Psoas muscle (tissue), 8 donors: ENCODE results near the gene ATP7B. TPM values are rescaled to one million over a fixed set of nuclear protein-coding genes. Genes with fewer than 3 reads are reported as not detected.

Experiments used
- ATAC-seq, 4 donors: fragments of 200-7000 bp; cut with Tn5 transposase; one replicate each; pipeline ENCODE4 v1.9.1; 2020; ENCODE audit warnings: moderate library complexity in 3 of 4, mild to moderate bottlenecking in 2 of 4
- DNase-seq, 2 donors: peaks; one replicate each; pipeline ENCODE4 v3.0.0-alpha.2; 2020
- H3K27ac ChIP-seq: fragments of 200-600 bp; one replicate; pipeline ENCODE4 v1.8.0; 2022
- H3K27me3 ChIP-seq, 3 donors: fragments of 200-600 bp in 1 of 3; one replicate each; pipeline versions ENCODE4 v1.6.1 to v1.8.0; 2013 to 2022; ENCODE audit warnings: low read length in 2 of 3, mild to moderate bottlenecking in 2 of 3, moderate library complexity in 1 of 3; ENCODE audit not compliant: insufficient read depth in 3 of 3
- H3K36me3 ChIP-seq, 2 donors: fragments of 200-600 bp in 1 of 2; one replicate each; pipeline versions ENCODE4 v1.6.1 to v1.8.0; 2013 to 2022; ENCODE audit warnings: low read depth in 1 of 2, mild to moderate bottlenecking in 1 of 2, moderate library complexity in 1 of 2; ENCODE audit not compliant: insufficient read depth in 1 of 2
- H3K4me1 ChIP-seq: fragments of 200-600 bp; one replicate; pipeline ENCODE4 v1.8.0; 2022
- H3K4me3 ChIP-seq: fragments of 200-600 bp; one replicate; pipeline ENCODE4 v1.8.0; 2022; ENCODE audit warnings: mild to moderate bottlenecking
- H3K9me3 ChIP-seq: fragments of 200-600 bp; one replicate; pipeline ENCODE4 v1.8.0; 2022
- WGBS, 3 donors: extraction: QIAGEN DNeasy Blood & Tissue Kit; methylation state at CpG; one replicate each; pipeline versions ENCODE4 v1.1.6 to v1.1.7; 2013; 5-methylcytosine and 5-hydroxymethylcytosine counted together
- intact Hi-C, 2 donors: fragments of 100-400 bp; cut with DNase I; formaldehyde crosslinking; loops; one replicate each; pipeline versions ENCODE4 v1.11.0 to v1.14.2; 2022
- long read RNA-seq, 2 donors: library from polyadenylated mRNA; unstranded; transcript quantifications; one replicate each; pipeline ENCODE4 v2.0.0, GENCODE V29; 2021
- polyA plus RNA-seq, 3 donors: library from polyadenylated mRNA; stranded (reverse); fragments of 200-250 nt; gene quantifications; one replicate each; pipeline ENCODE4 v1.2.3, GENCODE V29; 2013
- total RNA-seq, 4 donors: library from RNA; stranded (reverse); fragmentation: NEBNext Ultra II Directional in 2 of 4; extraction: Animal tissue kit (Norgen Biotek cat#: 25700) in 2 of 4; gene quantifications; one replicate each; pipeline versions ENCODE4 v1.2.1 to v1.2.4, GENCODE V29; 2021 to 2023
- TF ChIP-seq, protein P1 (sequence below): fragments of 200-600 bp; IDR thresholded peaks from one replicate; pipeline ENCODE4 v1.8.0; 2022; ENCODE audit warnings: antibody characterized with exemption
- donor health status: healthy with polysubstance abuse.
- donor health status: DM: no; HTN: no; CAD: no; lungs with moderate emphysema.
- donor health status: Bipolar disorder and iron deficiency.
- donor health status: healthy.
- donor health status: DM: yes; HTN: yes; CAD: no.
- donor health status: DM: no; HTN: no; CAD: no.
- donor health status: DM: no; HTN: no; CAD: no.
- donor health status: DM: yes; HTN: yes; CAD: no.

ATP7B gene
- total RNA-seq (1 to 10 TPM; 1.3 to 3.5 (median 2.1) TPM), polyA plus RNA-seq (1 to 10 TPM in 1 of 3 donors, under 1 TPM in 2; 0.72 to 1.1 (median 0.90) TPM)
- long read RNA-seq, donor 1, partial matches to known transcripts = 0 of 1 reads
- long read RNA-seq, donor 1, other reads (novel, unspliced or antisense) = 1 of 1 reads
- long read RNA-seq, donor 2, partial matches to known transcripts = 2 of 3 reads
- long read RNA-seq, donor 2, other reads (novel, unspliced or antisense) = 1 of 3 reads

DNA sequence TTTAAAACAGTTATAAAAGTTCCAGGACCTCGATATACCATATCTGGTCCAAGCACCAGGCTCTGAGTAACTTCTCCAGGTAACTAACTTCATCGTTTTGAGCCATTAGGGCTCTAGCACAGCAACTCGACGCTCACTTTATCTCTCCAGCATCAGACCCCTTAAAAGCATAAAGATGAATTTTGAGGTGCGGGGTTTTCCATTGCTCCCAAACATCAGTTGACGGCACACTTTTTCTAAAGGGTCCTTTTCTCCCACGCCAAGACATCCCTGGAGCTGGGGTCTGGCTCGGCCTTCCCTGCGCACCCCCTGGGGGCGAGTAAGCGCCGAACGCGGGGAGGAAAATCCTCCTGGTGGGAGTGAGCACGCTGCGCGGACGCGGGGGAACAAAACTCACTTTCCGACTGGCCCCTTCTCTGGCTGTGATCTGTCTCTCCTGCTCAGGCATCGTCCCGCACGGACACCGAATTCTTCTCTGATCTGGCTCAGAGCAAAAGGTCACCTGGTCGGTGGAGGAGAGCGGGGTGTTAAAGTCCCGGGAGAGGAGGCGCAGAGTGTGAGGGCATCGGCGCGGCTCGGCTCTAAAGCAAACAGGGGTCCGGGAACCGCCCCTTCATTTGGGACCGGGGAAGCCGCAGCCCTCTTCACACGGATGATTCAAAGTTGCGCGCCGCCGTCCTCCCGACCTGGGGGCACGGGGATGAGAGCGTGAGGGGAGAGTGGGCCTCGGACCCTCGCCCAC is at the start of gene ATP7B:
TSS of gene ATP7B (minus strand) at position 561 of the 742 bp plus-strand sequence. CDS start at position 448, 113 bp downstream.
- peak in 1 of 2 donors; percentile 49 for DNase-seq
- peak within 1 kb of the TSS; percentile 80 for H3K4me3 ChIP-seq
- H3K27ac ChIP-seq = peak within 1 kb of the TSS; percentile 79
- TF ChIP-seq, protein P1, sequence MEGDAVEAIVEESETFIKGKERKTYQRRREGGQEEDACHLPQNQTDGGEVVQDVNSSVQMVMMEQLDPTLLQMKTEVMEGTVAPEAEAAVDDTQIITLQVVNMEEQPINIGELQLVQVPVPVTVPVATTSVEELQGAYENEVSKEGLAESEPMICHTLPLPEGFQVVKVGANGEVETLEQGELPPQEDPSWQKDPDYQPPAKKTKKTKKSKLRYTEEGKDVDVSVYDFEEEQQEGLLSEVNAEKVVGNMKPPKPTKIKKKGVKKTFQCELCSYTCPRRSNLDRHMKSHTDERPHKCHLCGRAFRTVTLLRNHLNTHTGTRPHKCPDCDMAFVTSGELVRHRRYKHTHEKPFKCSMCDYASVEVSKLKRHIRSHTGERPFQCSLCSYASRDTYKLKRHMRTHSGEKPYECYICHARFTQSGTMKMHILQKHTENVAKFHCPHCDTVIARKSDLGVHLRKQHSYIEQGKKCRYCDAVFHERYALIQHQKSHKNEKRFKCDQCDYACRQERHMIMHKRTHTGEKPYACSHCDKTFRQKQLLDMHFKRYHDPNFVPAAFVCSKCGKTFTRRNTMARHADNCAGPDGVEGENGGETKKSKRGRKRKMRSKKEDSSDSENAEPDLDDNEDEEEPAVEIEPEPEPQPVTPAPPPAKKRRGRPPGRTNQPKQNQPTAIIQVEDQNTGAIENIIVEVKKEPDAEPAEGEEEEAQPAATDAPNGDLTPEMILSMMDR = peak; percentile 4
- H3K9me3 ChIP-seq = no peaks in the 10 kb centered on the region
- intact Hi-C loops = no loop called here
- H3K4me1 ChIP-seq = peaks cover 17% of the 10 kb centered on the region
- no peaks in the 10 kb centered on the region for H3K36me3 ChIP-seq
- ATAC-seq = peak in 3 of 4 donors; percentile 14 to 34 (median 17)
- WGBS, 3 donors = 3 to 4% (median 4%) methylated on average over 40 to 46 of the region's 46 CpGs
- H3K27me3 ChIP-seq = no peaks in the 10 kb centered on the region

DNA sequence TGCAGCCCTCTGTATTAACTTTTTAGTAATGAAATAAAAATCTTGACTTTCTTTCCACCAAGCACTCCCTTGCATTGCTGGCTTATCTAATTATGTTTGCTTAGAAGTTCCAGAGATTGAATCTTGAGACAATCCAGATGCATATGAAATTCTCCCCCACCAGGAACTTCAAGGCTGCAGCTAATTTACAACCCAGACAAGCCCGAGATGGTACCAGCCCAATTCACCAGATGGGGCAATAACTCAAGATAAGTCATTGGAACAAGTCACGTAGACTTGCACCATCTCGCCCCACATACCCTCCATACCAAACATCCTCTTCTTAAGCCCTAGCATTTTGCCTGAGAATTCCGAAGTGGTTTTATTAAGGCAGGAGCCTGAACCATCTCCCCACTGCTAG is 42.2 kb upstream of the ATP7B start:
- Histone ChIP-seq H3K36me3 (no peaks in the 10 kb centered on the region), H3K4me1 (no peaks in the 10 kb centered on the region), H3K9me3 (no peaks in the 10 kb centered on the region), H3K27ac (no peak overlapping the region), H3K4me3 (no peak overlapping the region), H3K27me3 (no peaks in the 10 kb centered on the region)
- intact Hi-C loops = no loop called here
- WGBS, 3 donors = 39 to 67% (median 60%) methylated on average over 4 of the region's 4 CpGs
- DNase-seq (no peak), ATAC-seq (no peak)
- TF ChIP-seq, protein P1 = no peak

DNA sequence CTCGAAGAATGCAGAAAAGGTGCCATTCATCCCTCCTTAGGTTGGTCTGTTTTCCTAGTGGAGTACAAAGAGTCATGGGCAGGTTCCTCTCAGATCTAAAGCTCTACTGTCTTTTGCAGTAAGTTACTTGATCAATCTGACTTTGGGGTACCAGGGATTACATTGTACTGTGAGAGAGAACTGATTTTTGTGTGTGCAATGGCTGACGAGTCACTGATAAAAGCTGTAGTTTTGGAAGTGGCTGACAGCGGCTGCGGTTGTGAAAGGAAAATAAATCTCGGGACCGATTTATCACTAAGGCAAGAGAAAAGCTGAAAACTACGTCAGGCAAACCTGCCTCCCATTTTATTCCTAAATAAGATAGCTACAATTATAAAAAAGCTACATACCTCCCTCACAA is 40.1 kb upstream of the ATP7B start:
- no peak overlapping the region for H3K27ac ChIP-seq
- 80 to 85% (median 81%) methylated on average over 7 of the region's 7 CpGs for WGBS, 3 donors
- TF ChIP-seq, protein P1 = no peak
- ATAC-seq = no peak
- H3K36me3 ChIP-seq = no peaks in the 10 kb centered on the region
- no peaks in the 10 kb centered on the region for H3K9me3 ChIP-seq
- H3K4me1 ChIP-seq = no peaks in the 10 kb centered on the region
- H3K4me3 ChIP-seq = no peak overlapping the region
- DNase-seq = no peak
- no peaks in the 10 kb centered on the region for H3K27me3 ChIP-seq
- intact Hi-C loops = no loop called here

DNA sequence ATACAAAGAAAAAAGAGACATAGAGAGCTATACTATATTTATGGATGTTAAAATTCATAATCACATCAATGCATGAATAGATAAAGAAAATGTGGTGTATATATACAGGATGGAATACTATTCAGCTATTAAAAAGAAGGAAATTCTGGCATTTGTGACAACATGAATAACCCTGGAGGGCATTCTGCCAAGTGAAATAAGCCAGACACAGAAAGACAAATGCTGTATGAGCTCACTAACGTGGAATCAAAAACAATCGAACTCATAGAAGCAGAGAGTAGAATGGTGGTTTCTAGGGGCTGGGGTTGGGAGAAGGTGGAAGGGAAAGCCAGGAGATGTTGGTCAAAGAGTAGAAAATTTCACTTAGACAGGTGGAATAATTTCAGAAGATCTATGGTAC is 37.3 kb upstream of the ATP7B start:
- Histone ChIP-seq H3K27me3 (no peaks in the 10 kb centered on the region), H3K4me3 (no peak overlapping the region), H3K36me3 (no peaks in the 10 kb centered on the region), H3K9me3 (no peaks in the 10 kb centered on the region), H3K27ac (no peak overlapping the region), H3K4me1 (no peaks in the 10 kb centered on the region)
- no peak for ATAC-seq
- intact Hi-C loops = no loop called here
- no peak for DNase-seq
- WGBS, 3 donors = 53 to 58% (median 57%) methylated on average over 2 of the region's 2 CpGs
- TF ChIP-seq, protein P1 = no peak
